Sigmoid colon (tissue), 4 donors: ENCODE results near the gene TECPR2.

Source experiments
- CTCF ChIP-seq, 4 experiments: fragments of 450-650 bp in 3 of 4; fragments of 200-600 bp in 1 of 4; IDR thresholded peaks; one replicate each; pipeline ENCODE4 v1.5.1; 2016 to 2019; ENCODE audit warnings: antibody characterized with exemption in 4 of 4, mild to moderate bottlenecking in 3 of 4, moderate library complexity in 2 of 4
- POLR2AphosphoS5 ChIP-seq, 4 donors: sonication (generic); formaldehyde crosslinking; IDR thresholded peaks; one replicate each; pipeline ENCODE4 v1.6.1; 2017; ENCODE audit warnings: antibody characterized with exemption in 4 of 4

- no peak for TF ChIP-seq CTCF (IDR thresholded peaks at IDR 0.05)
- no peak for TF ChIP-seq POLR2AphosphoS5 (IDR thresholded peaks at IDR 0.05)
Measured at GRCh38 chr14:102506626-102506925, 143.8 kb downstream of the TECPR2 start.
